SJCRH30 (cell line): ENCODE data around the gene TNFSF12. TPM values are rescaled to one million over a fixed set of nuclear protein-coding genes. Genes with fewer than 3 reads are reported as not detected.

Experiments
- total RNA-seq: library from RNA; depleted of rRNA; stranded (reverse); fragments of >200 nt; shearing (Covaris generic); gene quantifications from 2 replicates; pipeline ENCODE4 v1.2.3, GENCODE V29; 2014; rRNA removed

TNFSF12 gene
- total RNA-seq, 1 experiment from 2014 or later, result not detected

Other genes starting within 250 kb of the TNFSF12 start
- 339 and 372 TPM in 2 replicates for gene EIF5A, start 241.4 kb upstream of the TNFSF12 start, total RNA-seq
- 32.2 and 39.7 TPM in 2 replicates for gene GPS2, start 233.7 kb upstream of the TNFSF12 start, total RNA-seq
- gene NEURL4, start 219.7 kb upstream of the TNFSF12 start, total RNA-seq, result 18.7 and 19.7 TPM in 2 replicates
- gene ACAP1, start 212.5 kb upstream of the TNFSF12 start, total RNA-seq, result 0.20 and 0.67 TPM in 2 replicates
- gene KCTD11, start 196.9 kb upstream of the TNFSF12 start, total RNA-seq, result 1.7 and 2.6 TPM in 2 replicates
- not detected in 2 replicates for gene TMEM95, start 193.9 kb upstream of the TNFSF12 start, total RNA-seq
- not detected in 2 replicates for gene TNK1, start 168.0 kb upstream of the TNFSF12 start, total RNA-seq
- 5.9 and 6.7 TPM in 2 replicates for gene PLSCR3, start 154.5 kb upstream of the TNFSF12 start, total RNA-seq
- gene TMEM256, start 145.0 kb upstream of the TNFSF12 start, total RNA-seq, result 62.4 and 71.8 TPM in 2 replicates
- gene NLGN2, start 141.2 kb upstream of the TNFSF12 start, total RNA-seq, result 5.0 and 6.8 TPM in 2 replicates
- not detected in 2 replicates for gene SPEM1, start 128.7 kb upstream of the TNFSF12 start, total RNA-seq
- gene SPEM2, start 123.4 kb upstream of the TNFSF12 start, total RNA-seq, result not detected in 2 replicates
- not detected in 2 replicates for gene SPEM3, start 120.2 kb upstream of the TNFSF12 start, total RNA-seq
- gene TMEM102, start 113.6 kb upstream of the TNFSF12 start, total RNA-seq, result 0.10 and 0.53 TPM in 2 replicates
- gene FGF11, start 109.5 kb upstream of the TNFSF12 start, total RNA-seq, result 4.0 and 5.0 TPM in 2 replicates
- gene CHRNB1, start 104.0 kb upstream of the TNFSF12 start, total RNA-seq, result 33.3 and 36.9 TPM in 2 replicates
- gene ZBTB4, start 69.4 kb upstream of the TNFSF12 start, total RNA-seq, result 4.7 and 5.3 TPM in 2 replicates
- not detected in 2 replicates for gene SLC35G6, start 67.6 kb upstream of the TNFSF12 start, total RNA-seq
- 27.7 and 32.0 TPM in 2 replicates for gene POLR2A, start 64.7 kb upstream of the TNFSF12 start, total RNA-seq
- gene TNFSF13, start 9.7 kb downstream of the TNFSF12 start, total RNA-seq, result 0.40 and 0.41 TPM in 2 replicates
- gene SENP3, start 12.9 kb downstream of the TNFSF12 start, total RNA-seq, result 63.8 and 73.6 TPM in 2 replicates
- gene CD68, start 30.6 kb downstream of the TNFSF12 start, total RNA-seq, result 0.18 TPM in 1 of 2 replicates, not detected in the other
- 44.1 and 49.9 TPM in 2 replicates for gene MPDU1, start 34.8 kb downstream of the TNFSF12 start, total RNA-seq
- 0.10 and 0.30 TPM in 2 replicates for gene SOX15, start 41.0 kb downstream of the TNFSF12 start, total RNA-seq
- gene FXR2, start 65.8 kb downstream of the TNFSF12 start, total RNA-seq, result 30.2 and 30.6 TPM in 2 replicates
- gene SAT2, start 78.8 kb downstream of the TNFSF12 start, total RNA-seq, result 17.3 and 17.6 TPM in 2 replicates
- 0.14 and 0.38 TPM in 2 replicates for gene SHBG, start 81.1 kb downstream of the TNFSF12 start, total RNA-seq
- 0.04 and 0.10 TPM in 2 replicates for gene ATP1B2, start 101.9 kb downstream of the TNFSF12 start, total RNA-seq
- gene TP53, start 138.4 kb downstream of the TNFSF12 start, total RNA-seq, result 37.8 and 39.5 TPM in 2 replicates
- 14.9 and 15.6 TPM in 2 replicates for gene WRAP53, start 139.4 kb downstream of the TNFSF12 start, total RNA-seq
- 3.5 and 4.1 TPM in 2 replicates for gene EFNB3, start 156.1 kb downstream of the TNFSF12 start, total RNA-seq
- not detected in 2 replicates for gene DNAH2, start 168.7 kb downstream of the TNFSF12 start, total RNA-seq